Astrocyte (in vitro differentiated cells and primary cell): ENCODE measurements around the gene TMUB1.

ENCODE experiments used
- EZH2 ChIP-seq: IDR thresholded peaks from 2 replicates; pipeline ENCODE4 v1.6.1; 2012; ENCODE audit warnings: mild to moderate bottlenecking, low read length, inconsistent platforms; ENCODE audit not compliant: insufficient read depth
- TF ChIP-seq, protein P1 (sequence below): IDR thresholded peaks from 2 replicates; pipeline ENCODE4 v1.5.1; 2011; ENCODE audit warnings: low read depth, mild to moderate bottlenecking, inconsistent platforms, low read length, moderate library complexity; ENCODE audit not compliant: insufficient read depth

GRCh38 chr7:151095828-151096475 is 12.7 kb upstream of the TMUB1 start:
- TF ChIP-seq, protein P1, sequence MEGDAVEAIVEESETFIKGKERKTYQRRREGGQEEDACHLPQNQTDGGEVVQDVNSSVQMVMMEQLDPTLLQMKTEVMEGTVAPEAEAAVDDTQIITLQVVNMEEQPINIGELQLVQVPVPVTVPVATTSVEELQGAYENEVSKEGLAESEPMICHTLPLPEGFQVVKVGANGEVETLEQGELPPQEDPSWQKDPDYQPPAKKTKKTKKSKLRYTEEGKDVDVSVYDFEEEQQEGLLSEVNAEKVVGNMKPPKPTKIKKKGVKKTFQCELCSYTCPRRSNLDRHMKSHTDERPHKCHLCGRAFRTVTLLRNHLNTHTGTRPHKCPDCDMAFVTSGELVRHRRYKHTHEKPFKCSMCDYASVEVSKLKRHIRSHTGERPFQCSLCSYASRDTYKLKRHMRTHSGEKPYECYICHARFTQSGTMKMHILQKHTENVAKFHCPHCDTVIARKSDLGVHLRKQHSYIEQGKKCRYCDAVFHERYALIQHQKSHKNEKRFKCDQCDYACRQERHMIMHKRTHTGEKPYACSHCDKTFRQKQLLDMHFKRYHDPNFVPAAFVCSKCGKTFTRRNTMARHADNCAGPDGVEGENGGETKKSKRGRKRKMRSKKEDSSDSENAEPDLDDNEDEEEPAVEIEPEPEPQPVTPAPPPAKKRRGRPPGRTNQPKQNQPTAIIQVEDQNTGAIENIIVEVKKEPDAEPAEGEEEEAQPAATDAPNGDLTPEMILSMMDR = no peak
- no peak for TF ChIP-seq EZH2
